OCI-LY7 (cell line): ENCODE data around the gene ETFBKMT.

Experiments
- EZH2phosphoT487 ChIP-seq: fragments of 200-600 bp; sonication (generic); IDR thresholded peaks from 2 replicates; pipeline ENCODE4 v1.6.1; 2018; ENCODE audit warnings: low read depth, borderline replicate concordance, mild to moderate bottlenecking, mixed run types, antibody characterized with exemption, low read length, moderate library complexity, mixed read lengths
- TF ChIP-seq, protein P1 (sequence below): fragments of 200-600 bp; sonication (generic); conservative IDR thresholded peaks from 2 replicates; pipeline ENCODE4 v1.5.1; 2014; ENCODE audit warnings: mild to moderate bottlenecking, antibody characterized with exemption, low read length, moderate library complexity, mixed read lengths

DNA sequence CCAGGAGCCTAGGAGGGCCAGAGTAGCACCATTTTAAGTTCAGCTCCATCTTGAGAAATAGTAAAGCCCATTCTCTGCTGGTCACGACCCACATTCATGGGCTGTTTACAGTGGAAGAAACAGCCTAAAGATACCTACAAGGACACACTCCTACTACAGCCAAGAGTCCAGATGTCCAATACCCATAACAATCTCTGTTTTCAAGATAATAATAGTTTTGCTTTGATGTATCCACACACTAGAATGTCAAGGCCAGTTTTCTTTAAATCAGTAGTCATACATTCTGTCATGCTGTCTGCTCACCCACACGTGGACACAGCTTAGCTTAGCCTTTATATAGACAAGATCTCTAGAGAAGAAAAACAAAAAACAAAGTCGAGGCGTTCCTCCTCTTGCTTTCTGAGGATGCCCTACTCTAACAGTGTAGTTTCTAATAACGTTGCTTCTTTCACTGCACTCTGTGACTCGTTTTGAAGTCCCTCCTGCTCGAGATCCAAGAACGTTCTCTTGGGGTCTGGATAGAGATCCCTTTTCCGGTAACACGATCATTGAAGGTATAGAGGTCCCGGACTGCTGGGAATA lies 17.9 kb upstream of the ETFBKMT start:
- TF ChIP-seq, protein P1, sequence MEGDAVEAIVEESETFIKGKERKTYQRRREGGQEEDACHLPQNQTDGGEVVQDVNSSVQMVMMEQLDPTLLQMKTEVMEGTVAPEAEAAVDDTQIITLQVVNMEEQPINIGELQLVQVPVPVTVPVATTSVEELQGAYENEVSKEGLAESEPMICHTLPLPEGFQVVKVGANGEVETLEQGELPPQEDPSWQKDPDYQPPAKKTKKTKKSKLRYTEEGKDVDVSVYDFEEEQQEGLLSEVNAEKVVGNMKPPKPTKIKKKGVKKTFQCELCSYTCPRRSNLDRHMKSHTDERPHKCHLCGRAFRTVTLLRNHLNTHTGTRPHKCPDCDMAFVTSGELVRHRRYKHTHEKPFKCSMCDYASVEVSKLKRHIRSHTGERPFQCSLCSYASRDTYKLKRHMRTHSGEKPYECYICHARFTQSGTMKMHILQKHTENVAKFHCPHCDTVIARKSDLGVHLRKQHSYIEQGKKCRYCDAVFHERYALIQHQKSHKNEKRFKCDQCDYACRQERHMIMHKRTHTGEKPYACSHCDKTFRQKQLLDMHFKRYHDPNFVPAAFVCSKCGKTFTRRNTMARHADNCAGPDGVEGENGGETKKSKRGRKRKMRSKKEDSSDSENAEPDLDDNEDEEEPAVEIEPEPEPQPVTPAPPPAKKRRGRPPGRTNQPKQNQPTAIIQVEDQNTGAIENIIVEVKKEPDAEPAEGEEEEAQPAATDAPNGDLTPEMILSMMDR: no peak
- no peak for TF ChIP-seq EZH2phosphoT487
